ENCODE data around the gene GOLGA8G.
"Not testable (repeated sequence)": the region's sequence is repeated elsewhere in the genome, so short reads cannot be mapped to it uniquely, and the experiment has no call there.

Gene GOLGA8G, protein sequence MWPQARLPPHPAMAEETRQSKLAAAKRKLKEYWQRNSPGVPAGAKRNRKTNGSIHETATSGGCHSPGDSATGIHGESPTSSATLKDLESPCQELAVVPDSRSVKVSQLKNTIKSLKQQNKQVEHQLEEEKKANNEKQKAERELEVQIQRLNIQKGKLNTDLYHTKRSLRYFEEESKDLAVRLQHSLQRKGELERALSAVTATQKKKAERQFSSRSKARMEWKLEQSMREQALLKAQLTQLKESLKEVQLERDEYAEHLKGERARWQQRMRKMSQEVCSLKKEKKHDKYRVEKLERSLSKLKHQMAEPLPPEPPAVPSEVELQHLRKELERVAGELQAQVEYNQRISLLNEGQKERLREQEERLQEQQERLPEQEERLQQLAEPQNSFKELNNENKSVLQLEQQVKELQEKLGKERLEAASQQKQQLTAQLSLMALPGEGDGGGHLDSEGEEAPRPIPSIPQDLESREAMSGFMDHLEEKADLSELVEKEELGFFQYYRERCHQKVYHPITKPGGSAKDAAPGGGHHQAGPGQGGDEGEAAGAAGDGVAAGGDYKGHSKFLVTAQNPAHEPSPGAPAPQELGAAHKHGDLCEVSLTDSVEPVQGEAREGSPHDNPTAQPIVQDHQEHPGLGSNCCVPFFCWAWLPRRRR

DNA sequence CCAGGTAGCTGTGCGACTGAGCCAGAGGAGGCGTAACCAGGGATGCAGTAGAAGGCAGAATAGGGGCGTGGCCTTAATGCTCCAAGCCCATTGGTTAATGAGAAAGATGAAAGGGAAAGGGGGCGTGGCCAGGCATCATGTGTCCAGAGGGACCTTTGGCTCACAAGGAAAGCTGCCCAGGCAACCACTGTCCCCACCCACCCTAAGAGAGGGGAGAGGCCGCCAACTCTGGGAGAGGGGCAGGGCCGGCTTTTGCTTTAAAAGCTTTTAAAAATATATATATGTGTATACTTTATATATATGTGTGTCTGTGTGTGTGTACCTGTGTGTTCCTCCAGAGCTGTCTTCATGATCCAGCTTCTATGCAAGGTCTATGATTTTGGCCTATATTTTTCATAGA, at the start of gene GOLGA8G:
TSS of gene GOLGA8G (minus strand) at position 18 of the 400 bp plus-strand sequence. CDS start 62 bp downstream, outside the sequence.
- not testable (repeated sequence) for ATAC-seq (ENCODE audit: low read depth); H3K4me3 Mint-ChIP-seq; H3K36me3 Mint-ChIP-seq

DNA sequence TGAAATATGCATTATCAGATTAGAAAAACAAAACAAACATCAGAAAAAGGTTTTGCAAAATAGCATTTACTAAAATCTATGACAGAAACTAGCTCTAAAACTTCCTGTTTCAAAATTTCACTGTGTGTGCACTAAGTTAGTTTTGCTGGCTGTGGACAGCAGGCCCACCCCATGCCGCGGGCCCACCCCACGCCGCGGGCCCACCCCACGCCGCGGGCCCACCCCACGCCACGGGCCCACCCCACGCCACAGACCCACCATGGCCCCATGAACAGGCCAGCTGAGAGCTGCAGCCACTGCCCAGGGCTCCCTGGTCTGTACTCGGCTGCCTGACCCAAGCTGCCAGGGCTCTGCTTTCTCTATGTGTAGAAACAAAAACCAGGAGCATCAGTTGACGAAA, 40.6 kb upstream of the GOLGA8G start:
- DNase-seq (ENCODE audit: low spot score in 2 of 2); H3K4me3 Mint-ChIP-seq; H3K36me3 Mint-ChIP-seq; H3K27ac Mint-ChIP-seq; H3K27me3 Mint-ChIP-seq; H3K4me1 Mint-ChIP-seq; ATAC-seq (ENCODE audit: low read depth); H3K9me3 Mint-ChIP-seq: not testable (repeated sequence)

More for the DNA sequence above, at the start of gene GOLGA8G:
- not testable (repeated sequence) for H3K4me1 Mint-ChIP-seq; H3K27ac Mint-ChIP-seq; H3K9me3 Mint-ChIP-seq; DNase-seq (ENCODE audit: low spot score in 2 of 2); H3K27me3 Mint-ChIP-seq

DNA sequence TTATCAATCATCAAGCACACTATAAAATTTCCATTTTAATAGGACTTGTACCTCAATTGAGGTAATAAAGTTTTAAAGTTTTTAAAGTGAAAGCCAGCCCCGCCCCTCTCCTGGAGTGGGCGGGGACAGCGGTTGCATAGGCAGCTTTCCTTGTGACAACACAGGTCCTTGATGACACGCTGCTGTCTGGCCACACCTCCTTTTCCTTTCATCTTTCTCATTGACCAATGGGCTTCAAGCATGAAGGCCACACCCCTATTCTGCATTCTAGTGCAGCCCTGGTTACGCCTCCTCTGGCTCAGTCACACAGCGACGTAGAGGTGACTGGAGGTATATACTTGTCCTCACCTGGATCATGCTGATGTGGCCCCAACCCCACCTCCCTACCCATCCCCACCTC, 20.5 kb upstream of the GOLGA8G start, which contains the start of gene GOLGA6L25:
TSS of gene GOLGA6L25 (plus strand) at position 301 of the 400 bp plus-strand sequence. CDS start at position 362, 61 bp downstream.
- H3K4me3 Mint-ChIP-seq; H3K9me3 Mint-ChIP-seq; H3K36me3 Mint-ChIP-seq; H3K4me1 Mint-ChIP-seq; H3K27me3 Mint-ChIP-seq; DNase-seq (ENCODE audit: low spot score in 2 of 2); H3K27ac Mint-ChIP-seq; ATAC-seq (ENCODE audit: low read depth): not testable (repeated sequence)

DNA sequence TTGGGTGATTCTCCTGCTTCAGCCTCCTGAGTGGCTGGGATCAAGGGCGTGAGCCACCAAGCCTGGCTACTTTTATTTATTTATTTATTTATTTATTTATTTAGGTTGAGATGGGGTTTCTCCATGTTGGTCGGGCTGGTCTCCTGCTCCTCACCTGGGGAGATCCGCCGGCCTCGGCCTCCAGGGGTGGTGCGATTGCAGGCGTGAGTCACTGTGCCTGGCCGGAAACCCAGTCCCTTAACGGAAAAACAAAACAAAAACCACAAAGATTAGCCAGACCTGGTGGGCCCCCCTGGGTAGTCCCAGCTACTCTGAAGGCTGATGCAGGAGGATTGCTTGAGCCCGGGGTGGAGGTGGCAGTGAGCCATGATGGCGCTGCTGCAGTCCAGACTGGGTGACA, 17.6 kb downstream of the GOLGA8G start:
- ATAC-seq (ENCODE audit: low read depth); H3K4me3 Mint-ChIP-seq; H3K27ac Mint-ChIP-seq; H3K9me3 Mint-ChIP-seq; H3K4me1 Mint-ChIP-seq; H3K36me3 Mint-ChIP-seq; DNase-seq (ENCODE audit: low spot score in 2 of 2); H3K27me3 Mint-ChIP-seq: not testable (repeated sequence)

GRCh38 chr15:28514128-28514527, 18.6 kb downstream of the GOLGA8G start:
- H3K27me3 Mint-ChIP-seq; H3K27ac Mint-ChIP-seq; H3K36me3 Mint-ChIP-seq; DNase-seq (ENCODE audit: low spot score in 2 of 2); H3K4me1 Mint-ChIP-seq; H3K9me3 Mint-ChIP-seq; ATAC-seq (ENCODE audit: low read depth); H3K4me3 Mint-ChIP-seq: not testable (repeated sequence)

GRCh38 chr15:28508217-28508889, 24.4 kb downstream of the GOLGA8G start:
- H3K27ac Mint-ChIP-seq; H3K9me3 Mint-ChIP-seq; H3K4me3 Mint-ChIP-seq; H3K36me3 Mint-ChIP-seq; H3K4me1 Mint-ChIP-seq; ATAC-seq (ENCODE audit: low read depth); H3K27me3 Mint-ChIP-seq; DNase-seq (ENCODE audit: low spot score in 2 of 2): not testable (repeated sequence)

DNA sequence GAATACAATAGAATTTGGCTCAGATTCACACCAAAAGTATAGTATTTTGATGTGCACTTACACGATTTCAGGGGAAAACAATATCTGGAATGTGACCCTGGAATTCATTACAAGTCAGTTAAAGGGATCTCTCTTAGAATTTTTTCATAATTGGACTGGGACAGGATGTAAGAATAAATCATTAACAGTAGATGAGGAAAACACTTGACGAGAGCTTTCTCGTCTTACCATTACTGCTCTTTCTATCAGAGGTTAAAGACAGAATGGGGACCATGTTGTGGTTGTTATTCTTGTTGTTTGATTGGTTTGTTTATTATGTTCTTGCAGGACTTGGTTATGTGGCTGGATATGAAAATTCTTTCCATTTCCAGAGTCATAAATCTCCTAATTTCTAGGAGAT, 51.4 kb downstream of the GOLGA8G start:
- not testable (repeated sequence) for H3K27ac Mint-ChIP-seq; H3K4me1 Mint-ChIP-seq; H3K27me3 Mint-ChIP-seq; H3K4me3 Mint-ChIP-seq; H3K9me3 Mint-ChIP-seq; DNase-seq (ENCODE audit: low spot score in 2 of 2); H3K36me3 Mint-ChIP-seq; ATAC-seq (ENCODE audit: low read depth)

Measured in memory B cell (primary cell).